Neuron (in vitro differentiated cells): ENCODE measurements around the gene RBM22.

Experiments used
- H2AFZ ChIP-seq: one replicate; pipeline ENCODE4 v1.6.1; 2013; ENCODE audit warnings: low read depth, mild to moderate bottlenecking, inconsistent platforms, low read length, moderate library complexity
- H3K27me3 ChIP-seq: one replicate; pipeline ENCODE4 v1.6.1; 2013; ENCODE audit warnings: low read length; ENCODE audit not compliant: insufficient read depth
- H3K36me3 ChIP-seq: one replicate; pipeline ENCODE4 v1.6.1; 2013; ENCODE audit warnings: low read length; ENCODE audit not compliant: insufficient read depth
- H3K4me1 ChIP-seq: one replicate; pipeline ENCODE4 v1.6.1; 2013; ENCODE audit warnings: low read length; ENCODE audit not compliant: insufficient read depth
- H3K4me3 ChIP-seq: 2 replicates; pipeline ENCODE4 v1.5.1; 2013; ENCODE audit warnings: mild to moderate bottlenecking, low read length, moderate library complexity
- H3K9me3 ChIP-seq: one replicate; pipeline ENCODE4 v1.6.1; 2013; ENCODE audit warnings: low read length

The RBM22 gene

GRCh38 chr5:150655221-150655620 is 45.6 kb downstream of the RBM22 start:
- Histone ChIP-seq H2AFZ (no peak overlapping the region), H3K4me1 (peaks cover 24% of the 10 kb centered on the region), H3K4me3 (no peak overlapping the region), H3K9me3 (no peaks in the 10 kb centered on the region), H3K36me3 (no peaks in the 10 kb centered on the region), H3K27me3 (peaks cover 12% of the 10 kb centered on the region)

GRCh38 chr5:150653762-150654556 is 46.9 kb downstream of the RBM22 start:
- Histone ChIP-seq H3K9me3 (no peaks in the 10 kb centered on the region), H3K4me3 (no peak overlapping the region), H3K27me3 (peaks cover under 1% of the 10 kb centered on the region), H2AFZ (no peak overlapping the region), H3K4me1 (peaks cover 24% of the 10 kb centered on the region), H3K36me3 (no peaks in the 10 kb centered on the region)

GRCh38 chr5:150653145-150653761 is 47.6 kb downstream of the RBM22 start:
- peaks cover 24% of the 10 kb centered on the region for H3K4me1 ChIP-seq
- no peaks in the 10 kb centered on the region for H3K36me3 ChIP-seq
- no peak overlapping the region for H2AFZ ChIP-seq
- no peaks in the 10 kb centered on the region for H3K9me3 ChIP-seq
- no peak overlapping the region for H3K4me3 ChIP-seq
- H3K27me3 ChIP-seq = no peaks in the 10 kb centered on the region

GRCh38 chr5:150651924-150652671 is 48.8 kb downstream of the RBM22 start:
- Histone ChIP-seq H3K9me3 (no peaks in the 10 kb centered on the region), H3K4me1 (peaks cover 24% of the 10 kb centered on the region), H3K36me3 (no peaks in the 10 kb centered on the region), H3K4me3 (peak overlapping the region; percentile 9), H3K27me3 (no peaks in the 10 kb centered on the region), H2AFZ (peak overlapping the region; percentile 23)

GRCh38 chr5:150651382-150651781 is 49.5 kb downstream of the RBM22 start:
- Histone ChIP-seq H2AFZ (no peak overlapping the region), H3K4me3 (no peak overlapping the region), H3K36me3 (no peaks in the 10 kb centered on the region), H3K27me3 (no peaks in the 10 kb centered on the region), H3K9me3 (no peaks in the 10 kb centered on the region), H3K4me1 (peaks cover 24% of the 10 kb centered on the region)

- Histone ChIP-seq H3K9me3 (no peaks in the 10 kb centered on the region), H3K27me3 (no peaks in the 10 kb centered on the region), H2AFZ (no peak overlapping the region), H3K4me3 (no peak overlapping the region), H3K4me1 (peaks cover 24% of the 10 kb centered on the region), H3K36me3 (no peaks in the 10 kb centered on the region)
Measured at GRCh38 chr5:150650021-150651006, 50.5 kb downstream of the RBM22 start.

GRCh38 chr5:150649108-150650020 is 51.5 kb downstream of the RBM22 start:
- Histone ChIP-seq H3K36me3 (no peaks in the 10 kb centered on the region), H3K27me3 (no peaks in the 10 kb centered on the region), H3K4me3 (no peak overlapping the region), H2AFZ (no peak overlapping the region), H3K4me1 (peaks cover 29% of the 10 kb centered on the region), H3K9me3 (no peaks in the 10 kb centered on the region)

GRCh38 chr5:150648294-150649107 is 52.4 kb downstream of the RBM22 start:
- Histone ChIP-seq H3K4me1 (peaks cover 29% of the 10 kb centered on the region), H2AFZ (no peak overlapping the region), H3K27me3 (no peaks in the 10 kb centered on the region), H3K9me3 (no peaks in the 10 kb centered on the region), H3K4me3 (no peak overlapping the region), H3K36me3 (no peaks in the 10 kb centered on the region)

- no peak overlapping the region for H3K4me3 ChIP-seq
- no peaks in the 10 kb centered on the region for H3K27me3 ChIP-seq
- H3K9me3 ChIP-seq = no peaks in the 10 kb centered on the region
- H2AFZ ChIP-seq = no peak overlapping the region
- H3K36me3 ChIP-seq = no peaks in the 10 kb centered on the region
- H3K4me1 ChIP-seq = peaks cover 28% of the 10 kb centered on the region
Measured at GRCh38 chr5:150647275-150648251, 53.3 kb downstream of the RBM22 start.

GRCh38 chr5:150645070-150645700 is 55.7 kb downstream of the RBM22 start:
- H3K9me3 ChIP-seq = no peaks in the 10 kb centered on the region
- no peaks in the 10 kb centered on the region for H3K36me3 ChIP-seq
- H3K27me3 ChIP-seq = peaks cover 4% of the 10 kb centered on the region
- H3K4me1 ChIP-seq = peaks cover 19% of the 10 kb centered on the region
- H3K4me3 ChIP-seq = no peak overlapping the region
- no peak overlapping the region for H2AFZ ChIP-seq
